ENCODE data around the gene KLRG1.

- TF ChIP-seq CTCF (IDR thresholded peaks at IDR 0.05; ENCODE audit: insufficient read depth, low read length), result no peak
- no peak for TF ChIP-seq POLR2AphosphoS5 (IDR thresholded peaks at IDR 0.05; ENCODE audit: low read depth)
- TF ChIP-seq SPI1 (IDR thresholded peaks at IDR 0.05; ENCODE audit: borderline replicate concordance, low read depth), result no peak
- TF ChIP-seq REST (IDR thresholded peaks at IDR 0.05; ENCODE audit: insufficient replicate concordance, low read depth), result no peak
- TF ChIP-seq GABPA (IDR thresholded peaks at IDR 0.05; ENCODE audit: low read depth), result no peak
Measured at GRCh38 chr12:9030776-9031175, 41.4 kb downstream of the KLRG1 start.
